ENCODE measurements around the gene SLC7A11.

Gene SLC7A11

GRCh38 chr4:138163171-138163570 is 79.0 kb downstream of the SLC7A11 start:
- H3K27ac ChIP-seq (replicated peaks) = no peak overlapping the region
- no peaks in the 10 kb centered on the region for H3K27me3 ChIP-seq (ENCODE audit: insufficient read depth, poor library complexity, severe bottlenecking)
- DNase-seq (ENCODE audit: low read depth in 1 of 2, low spot score in 1 of 2) = no peak
- TF ChIP-seq SPI1 (IDR thresholded peaks at IDR 0.05; ENCODE audit: borderline replicate concordance, low read depth) = no peak
- TF ChIP-seq REST (IDR thresholded peaks at IDR 0.05; ENCODE audit: insufficient replicate concordance, low read depth) = no peak
- no peak for TF ChIP-seq CTCF (IDR thresholded peaks at IDR 0.05; ENCODE audit: insufficient read depth, low read length)
- TF ChIP-seq POLR2AphosphoS5 (IDR thresholded peaks at IDR 0.05; ENCODE audit: low read depth) = no peak
- TF ChIP-seq GABPA (IDR thresholded peaks at IDR 0.05; ENCODE audit: low read depth) = no peak
- no peak overlapping the region for H3K4me3 ChIP-seq (replicated peaks; ENCODE audit: insufficient read depth, low read length)

GRCh38 chr4:138162259-138162658 is 79.9 kb downstream of the SLC7A11 start:
- Histone ChIP-seq H3K27ac (replicated peaks) (no peak overlapping the region), H3K4me3 (replicated peaks; ENCODE audit: insufficient read depth, low read length) (no peak overlapping the region), H3K27me3 (ENCODE audit: insufficient read depth, poor library complexity, severe bottlenecking) (no peaks in the 10 kb centered on the region)
- TF ChIP-seq GABPA (IDR thresholded peaks at IDR 0.05; ENCODE audit: low read depth) (no peak), SPI1 (IDR thresholded peaks at IDR 0.05; ENCODE audit: borderline replicate concordance, low read depth) (no peak), POLR2AphosphoS5 (IDR thresholded peaks at IDR 0.05; ENCODE audit: low read depth) (no peak), REST (IDR thresholded peaks at IDR 0.05; ENCODE audit: insufficient replicate concordance, low read depth) (no peak), CTCF (IDR thresholded peaks at IDR 0.05; ENCODE audit: insufficient read depth, low read length) (no peak)
- no peak for DNase-seq (ENCODE audit: low read depth in 1 of 2, low spot score in 1 of 2)

- Histone ChIP-seq H3K27me3 (ENCODE audit: insufficient read depth, poor library complexity, severe bottlenecking) (no peaks in the 10 kb centered on the region), H3K27ac (replicated peaks) (no peak overlapping the region), H3K4me3 (replicated peaks; ENCODE audit: insufficient read depth, low read length) (no peak overlapping the region)
- no peak for DNase-seq (ENCODE audit: low read depth in 1 of 2, low spot score in 1 of 2)
- TF ChIP-seq CTCF (IDR thresholded peaks at IDR 0.05; ENCODE audit: insufficient read depth, low read length) = no peak
- no peak for TF ChIP-seq REST (IDR thresholded peaks at IDR 0.05; ENCODE audit: insufficient replicate concordance, low read depth)
- TF ChIP-seq POLR2AphosphoS5 (IDR thresholded peaks at IDR 0.05; ENCODE audit: low read depth) = no peak
- TF ChIP-seq SPI1 (IDR thresholded peaks at IDR 0.05; ENCODE audit: borderline replicate concordance, low read depth) = no peak
Measured at GRCh38 chr4:138161351-138161750, 80.8 kb downstream of the SLC7A11 start.

Data from HL-60 (cell line).